LNCaP clone FGC (cell line): ENCODE results near the gene METTL8.
A peak's percentile ranks its signal among the peaks of the same experiment; 100 is the strongest.

Experiments used
- DNase-seq: peaks from one replicate; pipeline ENCODE4 v3.0.0-alpha.2; 2011; ENCODE audit warnings: low read depth
- H3K4me3 ChIP-seq: 2 replicates; pipeline ENCODE4 v1.5.1; 2011; ENCODE audit warnings: mild to moderate bottlenecking, low read depth, low read length, control low read depth
- TF ChIP-seq, protein P1 (sequence below): IDR thresholded peaks from 2 replicates; pipeline ENCODE4 v1.5.1; 2012; ENCODE audit warnings: mild to moderate bottlenecking; ENCODE audit not compliant: control insufficient read depth, insufficient read depth; ENCODE audit errors: extremely low read depth

The METTL8 gene

DNA sequence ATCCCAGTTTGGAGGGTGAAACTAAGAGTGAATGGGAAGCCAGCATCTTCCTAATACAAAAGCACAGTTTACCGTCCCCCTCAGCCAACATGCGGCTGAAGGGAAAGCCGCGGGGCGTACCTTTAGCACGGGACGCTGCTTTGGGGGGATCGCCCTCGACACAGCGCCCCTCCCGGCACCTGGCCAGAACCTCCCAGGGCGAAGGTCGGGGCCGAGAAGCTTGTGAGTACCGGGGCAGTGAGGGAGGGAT lies at the start of gene METTL8:
Gene METTL8, minus strand, starts transcription at position 228 of the 250 bp plus-strand sequence. CDS start 41,805 bp downstream, outside the sequence.
- TF ChIP-seq, protein P1, sequence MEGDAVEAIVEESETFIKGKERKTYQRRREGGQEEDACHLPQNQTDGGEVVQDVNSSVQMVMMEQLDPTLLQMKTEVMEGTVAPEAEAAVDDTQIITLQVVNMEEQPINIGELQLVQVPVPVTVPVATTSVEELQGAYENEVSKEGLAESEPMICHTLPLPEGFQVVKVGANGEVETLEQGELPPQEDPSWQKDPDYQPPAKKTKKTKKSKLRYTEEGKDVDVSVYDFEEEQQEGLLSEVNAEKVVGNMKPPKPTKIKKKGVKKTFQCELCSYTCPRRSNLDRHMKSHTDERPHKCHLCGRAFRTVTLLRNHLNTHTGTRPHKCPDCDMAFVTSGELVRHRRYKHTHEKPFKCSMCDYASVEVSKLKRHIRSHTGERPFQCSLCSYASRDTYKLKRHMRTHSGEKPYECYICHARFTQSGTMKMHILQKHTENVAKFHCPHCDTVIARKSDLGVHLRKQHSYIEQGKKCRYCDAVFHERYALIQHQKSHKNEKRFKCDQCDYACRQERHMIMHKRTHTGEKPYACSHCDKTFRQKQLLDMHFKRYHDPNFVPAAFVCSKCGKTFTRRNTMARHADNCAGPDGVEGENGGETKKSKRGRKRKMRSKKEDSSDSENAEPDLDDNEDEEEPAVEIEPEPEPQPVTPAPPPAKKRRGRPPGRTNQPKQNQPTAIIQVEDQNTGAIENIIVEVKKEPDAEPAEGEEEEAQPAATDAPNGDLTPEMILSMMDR: no peak
- H3K4me3 ChIP-seq: peak within 1 kb of the TSS; percentile 74
- no peak for DNase-seq

- no peak overlapping the region for H3K4me3 ChIP-seq
- TF ChIP-seq, protein P1: no peak
- DNase-seq: no peak
Measured at GRCh38 chr2:171482877-171483276, 49.1 kb upstream of the METTL8 start.

DNA sequence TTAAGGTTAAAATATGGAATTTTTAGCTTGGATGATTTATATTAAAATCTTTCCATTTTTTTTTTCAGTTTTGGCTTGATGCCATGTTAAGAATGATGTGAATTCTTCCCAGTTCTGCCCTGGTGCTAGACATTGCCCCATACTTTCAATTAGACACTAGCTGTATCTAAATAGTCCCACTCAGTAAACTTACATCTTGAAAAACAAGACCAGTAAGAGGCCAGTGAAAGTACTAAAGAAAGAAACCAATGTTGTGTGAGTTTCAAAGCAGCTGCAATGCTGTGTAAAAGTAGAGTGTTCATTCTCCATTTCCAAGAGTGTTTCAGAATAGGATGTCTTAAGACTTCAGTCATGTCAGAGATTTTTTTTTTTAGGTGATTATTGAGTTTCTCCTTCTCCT lies 48.5 kb upstream of the METTL8 start:
- DNase-seq: no peak
- TF ChIP-seq, protein P1: no peak
- no peak overlapping the region for H3K4me3 ChIP-seq

- TF ChIP-seq, protein P1: no peak
- DNase-seq: no peak
- H3K4me3 ChIP-seq: no peak overlapping the region
Measured at GRCh38 chr2:171480908-171481307, 47.1 kb upstream of the METTL8 start.

DNA sequence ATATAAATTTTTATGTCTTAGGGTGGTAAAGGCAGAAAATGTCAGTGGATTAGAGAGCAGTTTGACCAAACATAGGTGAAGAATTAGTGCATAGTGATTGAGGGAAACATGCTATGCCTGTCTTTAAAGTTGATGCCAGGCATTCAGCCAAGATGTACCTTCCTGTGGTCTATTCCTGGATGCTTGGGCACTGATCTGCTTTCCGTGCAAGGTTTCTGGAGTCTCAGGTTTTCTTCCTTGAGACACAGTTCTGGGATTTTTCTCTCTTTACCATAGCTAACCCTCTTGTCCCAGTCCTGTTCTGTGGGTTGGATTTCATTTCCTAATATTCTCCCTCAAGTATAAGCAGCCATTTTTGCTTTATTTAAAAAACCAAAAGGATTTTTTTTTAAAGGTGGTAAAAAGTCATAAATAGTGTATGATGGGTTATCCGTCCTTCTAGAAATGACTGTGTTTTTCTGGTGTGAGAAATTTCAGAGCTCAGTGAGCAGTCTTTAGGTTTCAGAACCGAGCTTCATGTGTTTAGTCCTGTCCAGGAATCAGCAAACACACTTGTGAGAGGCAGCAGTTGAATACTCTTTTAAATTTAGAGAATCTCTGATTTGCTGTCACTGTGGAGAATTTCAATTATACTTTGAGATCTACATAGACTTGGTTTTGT lies 45.5 kb upstream of the METTL8 start:
- TF ChIP-seq, protein P1: no peak
- H3K4me3 ChIP-seq: no peak overlapping the region
- no peak for DNase-seq

GRCh38 chr2:171478345-171478744 lies 44.6 kb upstream of the METTL8 start:
- no peak overlapping the region for H3K4me3 ChIP-seq
- TF ChIP-seq, protein P1: no peak
- DNase-seq: no peak

DNA sequence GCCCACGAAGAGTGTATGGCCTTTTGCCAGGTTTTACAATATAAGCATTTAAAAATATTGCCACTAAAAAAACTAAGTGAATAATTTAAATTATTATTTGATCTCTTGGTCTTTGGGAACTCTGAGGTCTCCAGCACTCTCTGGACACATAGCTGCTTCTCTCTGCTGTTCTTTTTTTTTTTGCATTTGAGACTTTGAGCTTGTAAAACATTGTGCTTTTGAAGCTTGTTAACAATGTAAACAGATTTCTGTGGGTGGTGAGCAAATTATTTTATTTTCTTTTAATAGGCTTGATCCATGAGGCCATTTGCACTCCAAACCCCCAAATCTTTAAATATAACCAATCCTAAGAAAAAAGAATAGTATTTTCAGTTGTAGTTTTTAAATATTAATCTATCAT lies 42.2 kb upstream of the METTL8 start:
- TF ChIP-seq, protein P1: no peak
- no peak overlapping the region for H3K4me3 ChIP-seq
- DNase-seq: no peak
